Smooth muscle cell (in vitro differentiated cells): ENCODE results near the gene RFLNA. TPM values are rescaled to one million over a fixed set of nuclear protein-coding genes. Genes with fewer than 3 reads are reported as not detected.

Experiments
- DNase-seq: peaks from one replicate; lab custom pipeline; 2025; ENCODE audit not compliant: unreplicated experiment; lab: John Stamatoyannopoulos, UW
- H2AFZ ChIP-seq: fragments of 200-600 bp; sonication (generic); 2 replicates; pipeline ENCODE4 v1.6.0; 2016; ENCODE audit warnings: antibody characterized with exemption, low read depth, mild to moderate bottlenecking
- H3F3A ChIP-seq: fragments of 200-600 bp; sonication (generic); 2 replicates; pipeline ENCODE4 v1.6.0; 2017; ENCODE audit warnings: antibody characterized with exemption, low read depth
- H3K27ac ChIP-seq: fragments of 200-600 bp; sonication (generic); 2 replicates; pipeline ENCODE4 v1.5.1; 2016; ENCODE audit warnings: low read depth, mild to moderate bottlenecking
- H3K27me3 ChIP-seq: fragments of 200-600 bp; sonication (generic); 2 replicates; pipeline ENCODE4 v1.6.1; 2016; ENCODE audit warnings: low read depth, mild to moderate bottlenecking
- H3K36me3 ChIP-seq: fragments of 200-600 bp; sonication (generic); 2 replicates; pipeline ENCODE4 v1.5.1; 2016; ENCODE audit warnings: low read depth
- H3K4me1 ChIP-seq: fragments of 200-600 bp; sonication (generic); 2 replicates; pipeline ENCODE4 v1.5.1; 2016; ENCODE audit warnings: low read depth
- H3K4me2 ChIP-seq: fragments of 200-600 bp; sonication (generic); 2 replicates; pipeline ENCODE4 v1.6.0; 2016; ENCODE audit warnings: mild to moderate bottlenecking
- H3K4me3 ChIP-seq: fragments of 200-600 bp; sonication (generic); 2 replicates; pipeline ENCODE4 v1.5.1; 2016; ENCODE audit warnings: mild to moderate bottlenecking
- H3K79me2 ChIP-seq: fragments of 200-600 bp; sonication (generic); 2 replicates; pipeline ENCODE4 v1.6.0; 2016; ENCODE audit warnings: low read depth, mild to moderate bottlenecking
- H3K9ac ChIP-seq: fragments of 200-600 bp; sonication (generic); 2 replicates; pipeline ENCODE4 v1.6.0; 2016; ENCODE audit warnings: low read depth
- H3K9me3 ChIP-seq: fragments of 200-600 bp; sonication (generic); replicated peaks from 2 replicates; pipeline ENCODE4 v1.5.1; 2016; ENCODE audit warnings: low read depth
- H4K20me1 ChIP-seq: fragments of 200-600 bp; sonication (generic); 2 replicates; pipeline ENCODE4 v1.6.0; 2016; ENCODE audit warnings: low read depth
- WGBS: methylation state at CpG from one replicate; pipeline ENCODE4 v1.1.7; 2016; ENCODE audit warnings: low lambda C conversion rate; 5-methylcytosine and 5-hydroxymethylcytosine counted together
- microRNA-seq: library from miRNA; unstranded; fragments of <30 nt; microRNA quantifications from one replicate; pipeline ENCODE4, GENCODE V29; 2016; ENCODE audit warnings: borderline number of aligned reads
- polyA plus RNA-seq: library from polyadenylated mRNA; unstranded; fragments of >200 nt; fragmentation: Nextera tagmentation; extraction: Ambion mirVana; gene quantifications from 2 replicates; pipeline ENCODE4 v1.2.1, GENCODE V29; 2016
- small RNA-seq: library from RNA; depleted of rRNA; stranded (forward); fragments of <200 nt; gene quantifications from one replicate; pipeline ENCODE3, GENCODE V24; 2014
- total RNA-seq: library from RNA; depleted of rRNA; stranded (reverse); fragments of >200 nt; gene quantifications from 2 replicates; pipeline ENCODE4 v1.2.3, GENCODE V29; 2014
- TF ChIP-seq, protein P1 (sequence below): fragments of 200-600 bp; sonication (generic); IDR thresholded peaks from 2 replicates; pipeline ENCODE4 v1.5.1; 2017; ENCODE audit warnings: borderline replicate concordance, mild to moderate bottlenecking, antibody characterized with exemption; ENCODE audit not compliant: insufficient read depth, poor library complexity, severe bottlenecking

Gene RFLNA
- total and polyA plus RNA-seq, 2 experiments from 2014 or later = 30.2 to 51.5 TPM

DNA sequence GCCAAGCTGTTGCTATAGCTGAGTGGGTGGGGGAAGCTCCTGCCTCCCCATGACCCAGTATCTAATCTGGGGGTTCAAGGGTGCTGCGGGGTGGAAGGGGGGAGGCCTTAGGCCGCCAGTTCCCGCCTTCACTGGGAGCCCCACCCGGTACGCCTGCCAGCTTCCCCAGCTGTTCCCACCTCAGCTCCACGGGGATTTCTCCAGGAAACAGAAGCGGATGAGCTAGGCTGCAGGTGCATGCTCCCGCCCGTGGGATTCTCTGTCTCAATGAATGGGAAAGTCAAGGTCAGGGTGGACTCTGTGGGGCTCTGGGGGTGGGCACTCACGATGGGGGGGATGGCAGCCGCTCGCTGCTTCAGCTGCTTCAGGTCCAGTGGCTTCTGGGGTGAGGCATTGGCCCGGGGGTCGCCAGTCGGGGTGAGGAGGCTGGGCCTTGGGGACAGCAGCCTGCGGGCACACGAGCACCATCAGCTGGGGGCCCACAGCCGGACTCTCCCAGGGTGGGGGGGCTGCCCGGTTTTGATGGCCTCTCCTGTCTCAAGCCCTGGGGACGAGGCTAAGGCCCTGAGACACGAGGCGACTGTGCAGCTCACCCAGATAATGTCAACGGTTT lies 68.6 kb downstream of the RFLNA start:
- no peak overlapping the region for H3K9ac ChIP-seq

DNA sequence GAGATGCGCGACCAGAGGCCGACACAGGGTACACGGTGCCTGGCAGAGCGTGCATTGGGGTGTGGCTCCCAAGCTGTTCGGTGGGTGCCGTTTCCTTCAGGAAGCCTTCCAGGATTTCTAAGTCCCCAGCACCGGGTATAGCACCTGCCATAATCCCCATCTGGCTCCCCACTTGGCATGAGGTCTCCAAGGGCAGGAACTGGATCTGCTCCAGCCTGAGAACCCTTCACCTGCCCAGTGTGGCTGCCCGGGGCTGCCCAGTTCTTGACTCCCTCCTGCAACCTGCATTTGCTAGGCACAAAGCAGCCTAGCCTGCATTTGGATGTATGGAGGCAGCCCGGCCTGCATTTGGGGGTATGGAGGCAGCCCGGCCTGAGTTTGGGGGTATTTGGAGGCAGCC lies 69.7 kb downstream of the RFLNA start:
- Histone ChIP-seq H3K4me2 (no peak overlapping the region), H3K4me1 (no peaks in the 10 kb centered on the region), H3K27me3 (no peaks in the 10 kb centered on the region), H3K9me3 (no peaks in the 10 kb centered on the region), H2AFZ (no peak overlapping the region), H3K4me3 (no peak overlapping the region), H3K9ac (no peak overlapping the region), H3K36me3 (no peaks in the 10 kb centered on the region), H3K27ac (no peak overlapping the region), H4K20me1 (peaks cover 100% of the 10 kb centered on the region), H3F3A (no peaks in the 10 kb centered on the region), H3K79me2 (peaks cover 52% of the 10 kb centered on the region)
- TF ChIP-seq, protein P1, sequence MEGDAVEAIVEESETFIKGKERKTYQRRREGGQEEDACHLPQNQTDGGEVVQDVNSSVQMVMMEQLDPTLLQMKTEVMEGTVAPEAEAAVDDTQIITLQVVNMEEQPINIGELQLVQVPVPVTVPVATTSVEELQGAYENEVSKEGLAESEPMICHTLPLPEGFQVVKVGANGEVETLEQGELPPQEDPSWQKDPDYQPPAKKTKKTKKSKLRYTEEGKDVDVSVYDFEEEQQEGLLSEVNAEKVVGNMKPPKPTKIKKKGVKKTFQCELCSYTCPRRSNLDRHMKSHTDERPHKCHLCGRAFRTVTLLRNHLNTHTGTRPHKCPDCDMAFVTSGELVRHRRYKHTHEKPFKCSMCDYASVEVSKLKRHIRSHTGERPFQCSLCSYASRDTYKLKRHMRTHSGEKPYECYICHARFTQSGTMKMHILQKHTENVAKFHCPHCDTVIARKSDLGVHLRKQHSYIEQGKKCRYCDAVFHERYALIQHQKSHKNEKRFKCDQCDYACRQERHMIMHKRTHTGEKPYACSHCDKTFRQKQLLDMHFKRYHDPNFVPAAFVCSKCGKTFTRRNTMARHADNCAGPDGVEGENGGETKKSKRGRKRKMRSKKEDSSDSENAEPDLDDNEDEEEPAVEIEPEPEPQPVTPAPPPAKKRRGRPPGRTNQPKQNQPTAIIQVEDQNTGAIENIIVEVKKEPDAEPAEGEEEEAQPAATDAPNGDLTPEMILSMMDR = no peak
- WGBS = 92% methylated on average over 11 of the region's 11 CpGs
- DNase-seq = no peak

More for the DNA sequence above, 68.6 kb downstream of the RFLNA start:
- no peak for DNase-seq
- TF ChIP-seq, protein P1 = no peak
- no peaks in the 10 kb centered on the region for H3K9me3 ChIP-seq
- H3K4me2 ChIP-seq = no peak overlapping the region
- 95% methylated on average over 22 of the region's 23 CpGs for WGBS
- H3K27me3 ChIP-seq = no peaks in the 10 kb centered on the region
- no peaks in the 10 kb centered on the region for H3K36me3 ChIP-seq
- H3K4me3 ChIP-seq = no peak overlapping the region
- H2AFZ ChIP-seq = no peak overlapping the region
- no peak overlapping the region for H3K27ac ChIP-seq
- H3F3A ChIP-seq = no peaks in the 10 kb centered on the region
- no peaks in the 10 kb centered on the region for H3K4me1 ChIP-seq
- H4K20me1 ChIP-seq = peaks cover 100% of the 10 kb centered on the region
- H3K79me2 ChIP-seq = peaks cover 42% of the 10 kb centered on the region

Small RNAs within 50 kb of the gene (microRNA-seq; reads per million reads assigned to microRNA genes)
- gene MIR6880 = 2.3 reads per million

Small RNAs within 50 kb of the gene (small RNA-seq; reads per million reads assigned to genes)
- gene MIR6880 = not detected
